ENCODE results near the gene MIS18BP1.
"Not testable (repeated sequence)": the region's sequence is repeated elsewhere in the genome, so short reads cannot be mapped to it uniquely, and the experiment has no call there.

Gene MIS18BP1

GRCh38 chr14:45253070-45253753 is at the start of gene MIS18BP1:
MIS18BP1 (minus strand) TSS chr14:45253202; CDS start chr14:45247286, 5,916 bp downstream.
- DNase-seq, result peak; percentile 95

- no peak for DNase-seq
Measured at GRCh38 chr14:45298423-45299117, 45.6 kb upstream of the MIS18BP1 start.

GRCh38 chr14:45294796-45295195 is 41.8 kb upstream of the MIS18BP1 start:
- DNase-seq, result not testable (repeated sequence)

GRCh38 chr14:45290547-45290946 is 37.5 kb upstream of the MIS18BP1 start:
- DNase-seq, result no peak

- no peak for DNase-seq
Measured at GRCh38 chr14:45287610-45288009, 34.6 kb upstream of the MIS18BP1 start.

- DNase-seq, result no peak
Measured at GRCh38 chr14:45284802-45285201, 31.8 kb upstream of the MIS18BP1 start.

- DNase-seq, result not testable (repeated sequence)
Measured at GRCh38 chr14:45281731-45282400, 28.9 kb upstream of the MIS18BP1 start.

GRCh38 chr14:45271858-45272537 is 19.0 kb upstream of the MIS18BP1 start:
- no peak for DNase-seq

- DNase-seq, result no peak
Measured at GRCh38 chr14:45270031-45270430, 17.0 kb upstream of the MIS18BP1 start.

- no peak for DNase-seq
Measured at GRCh38 chr14:45267071-45267470, 14.1 kb upstream of the MIS18BP1 start.

GRCh38 chr14:45262637-45263036 is 9.6 kb upstream of the MIS18BP1 start:
- DNase-seq, result no peak

- DNase-seq, result no peak
Measured at GRCh38 chr14:45261209-45261608, 8.2 kb upstream of the MIS18BP1 start.

- no peak for DNase-seq
Measured at GRCh38 chr14:45258805-45259204, 5.8 kb upstream of the MIS18BP1 start.

- DNase-seq, result no peak
Measured at GRCh38 chr14:45258073-45258472, 5.1 kb upstream of the MIS18BP1 start.

- no peak for DNase-seq
Measured at GRCh38 chr14:45254771-45255170, 1.8 kb upstream of the MIS18BP1 start.

- no peak for DNase-seq
Measured at GRCh38 chr14:45253754-45254310, 830 bp upstream of the MIS18BP1 start.

GRCh38 chr14:45252366-45253069 is 484 bp downstream of the MIS18BP1 start:
- peak; percentile 10 for DNase-seq

- no peak for DNase-seq
Measured at GRCh38 chr14:45251912-45252311, 1.1 kb downstream of the MIS18BP1 start.

GRCh38 chr14:45249856-45250575 is 3.0 kb downstream of the MIS18BP1 start:
- no peak for DNase-seq

- no peak for DNase-seq
Measured at GRCh38 chr14:45247427-45247826, 5.6 kb downstream of the MIS18BP1 start.

- no peak for DNase-seq
Measured at GRCh38 chr14:45246691-45247090, 6.3 kb downstream of the MIS18BP1 start.

- DNase-seq, result no peak
Measured at GRCh38 chr14:45246151-45246550, 6.9 kb downstream of the MIS18BP1 start.
